HG03103 (cell line): ENCODE data around the gene NPRL2.
A peak's percentile ranks its signal among the peaks of the same experiment; 100 is the strongest.
"Not testable (repeated sequence)": the region's sequence is repeated elsewhere in the genome, so short reads cannot be mapped to it uniquely, and the experiment has no call there.

ENCODE experiments used
- ATAC-seq: cut with Tn5 transposase; IDR thresholded peaks from one replicate; pipeline ENCODE4 v1.9.1; 2021; ENCODE audit warnings: low read depth; ENCODE audit not compliant: unreplicated experiment

Gene NPRL2

DNA sequence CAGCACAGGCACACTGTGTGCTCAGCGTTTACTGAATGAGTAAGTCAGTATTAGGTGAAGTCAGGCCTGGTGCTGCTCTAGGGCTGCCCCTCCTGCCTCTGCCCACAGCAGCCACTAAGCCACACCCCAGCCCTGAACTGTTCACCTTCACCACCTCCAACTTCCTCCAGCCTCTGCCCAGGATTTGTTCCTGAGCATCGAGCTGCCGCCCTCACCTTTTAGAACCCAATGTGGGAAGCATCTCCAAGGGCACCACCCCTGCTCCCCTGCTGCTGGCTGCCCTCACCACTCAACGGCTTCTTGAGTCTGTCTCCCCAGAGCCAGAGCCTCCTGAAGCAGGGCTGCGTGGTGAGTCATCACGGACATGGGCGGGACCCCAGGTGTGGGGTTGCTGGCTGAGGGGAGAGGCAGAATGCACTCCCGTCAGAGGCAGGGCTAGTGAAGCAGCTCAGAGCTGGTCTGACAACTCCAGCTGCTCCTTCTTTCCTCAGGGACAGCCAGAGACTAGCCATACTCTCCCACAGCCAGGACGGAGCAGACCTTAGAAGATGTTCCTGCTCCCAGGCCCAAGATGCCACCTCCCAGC is 33.8 kb downstream of the NPRL2 start:
- ATAC-seq, result no peak

GRCh38 chr3:50314816-50315215 is 35.8 kb downstream of the NPRL2 start:
- no peak for ATAC-seq

- ATAC-seq, result no peak
These were observed 36.2 kb downstream of the NPRL2 start for GRCh38 chr3:50314342-50314741.

DNA sequence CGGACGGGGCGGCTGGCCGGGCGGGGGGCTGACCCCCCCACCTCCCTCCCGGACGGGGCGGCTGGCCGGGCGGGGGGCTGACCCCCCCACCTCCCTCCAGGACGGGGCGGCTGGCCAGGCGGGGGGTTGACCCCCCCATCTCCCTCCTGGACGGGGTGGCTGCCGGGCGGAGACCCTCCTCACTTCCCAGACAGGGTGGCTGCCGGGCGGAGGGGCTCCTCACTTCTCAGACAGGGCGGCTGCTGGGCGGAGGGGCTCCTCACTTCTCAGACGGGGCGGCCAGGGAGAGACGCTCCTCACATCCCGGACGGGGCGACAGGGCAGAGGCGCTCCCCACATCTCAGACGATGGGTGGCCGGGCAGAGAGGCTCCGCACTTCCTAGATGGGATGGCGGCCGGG is 38.5 kb downstream of the NPRL2 start:
- ATAC-seq, result not testable (repeated sequence)

- no peak for ATAC-seq
These were observed 46.0 kb downstream of the NPRL2 start for GRCh38 chr3:50304601-50305000.

DNA sequence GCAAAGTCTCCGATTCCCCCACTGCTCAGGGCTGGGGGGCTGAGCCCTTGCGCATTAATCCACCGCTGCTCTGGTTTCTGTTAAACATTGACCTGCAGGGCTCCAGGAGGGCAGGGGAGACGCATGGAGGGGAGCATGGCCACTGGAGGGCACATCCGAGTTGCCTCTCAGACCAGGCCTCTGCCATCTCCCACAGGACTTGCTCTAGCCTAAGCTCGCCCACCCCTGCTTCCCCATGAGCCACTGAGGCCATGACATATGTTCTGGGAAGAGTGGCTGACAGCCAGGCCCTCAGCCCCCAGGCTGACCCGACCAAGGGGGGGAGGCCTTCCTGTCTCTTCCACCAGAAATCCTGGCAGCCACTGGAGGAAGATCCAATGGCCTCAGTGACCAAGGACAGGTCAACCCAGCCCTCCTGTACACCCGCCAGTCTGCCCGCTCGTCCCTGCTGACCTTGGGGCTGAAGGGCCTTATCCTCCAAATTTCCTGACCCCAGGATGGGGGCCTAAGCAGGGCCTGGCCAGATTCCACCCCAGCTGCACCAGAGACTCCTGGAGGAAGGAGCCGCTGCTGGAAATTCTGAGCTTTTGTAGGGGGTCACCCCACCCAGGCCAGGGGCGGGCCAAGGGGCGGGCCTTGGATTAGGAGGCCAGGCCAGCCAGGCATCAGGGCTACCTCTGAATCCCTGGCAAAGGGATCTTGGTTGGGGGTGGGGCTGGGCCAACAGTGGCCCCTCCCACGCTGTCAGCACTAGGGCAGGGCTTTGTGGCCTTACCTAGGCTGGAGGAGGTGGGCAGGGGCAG is 47.4 kb downstream of the NPRL2 start, which contains the start of gene HYAL1:
TSS of gene HYAL1 (minus strand) at position 562 of the 803 bp plus-strand sequence. CDS start 618 bp downstream, outside the sequence.
- no peak for ATAC-seq

DNA sequence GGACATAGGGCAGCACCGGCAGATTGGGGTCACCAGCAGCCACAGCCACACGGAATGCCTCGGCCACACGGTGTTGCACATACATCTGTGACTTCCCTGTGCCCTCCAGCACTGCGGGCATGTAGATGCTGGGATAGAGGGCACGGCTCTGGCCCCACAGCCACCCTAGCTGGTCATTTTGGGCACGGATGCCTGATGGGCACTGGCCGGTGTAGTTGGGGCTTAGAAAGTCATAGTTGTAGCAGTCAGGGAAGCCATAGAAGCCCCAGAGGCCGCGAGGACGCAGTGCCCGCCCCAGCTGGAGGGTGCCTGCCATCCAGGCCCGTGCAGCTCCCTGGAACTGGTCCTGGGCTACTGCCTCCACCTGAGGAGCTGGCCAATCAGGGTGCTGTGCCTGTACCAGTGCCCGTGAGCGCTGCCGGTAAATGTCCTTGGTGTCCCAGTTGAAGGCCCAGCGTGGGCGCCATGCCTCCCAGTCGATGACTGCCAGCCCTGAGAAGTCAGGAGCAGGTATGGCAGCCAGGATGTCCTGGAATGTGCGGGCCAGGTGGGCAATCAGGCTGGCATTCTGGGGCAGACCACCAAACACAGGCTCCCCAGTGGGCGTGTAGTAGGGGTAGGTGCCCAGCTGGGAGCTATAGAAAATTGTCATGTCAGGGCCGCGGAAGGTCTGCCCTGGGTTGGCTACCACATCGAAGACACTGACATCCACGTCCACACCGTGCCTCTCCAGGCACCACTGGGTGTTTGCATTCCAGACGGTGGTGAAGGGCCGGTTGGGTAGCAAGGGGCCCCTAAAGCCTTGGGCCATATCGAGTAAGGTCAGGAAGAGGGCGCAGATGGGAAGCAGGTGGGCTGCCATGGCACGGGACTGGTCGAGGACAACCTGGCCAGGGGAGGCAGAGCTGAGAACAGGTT is 48.2 kb downstream of the NPRL2 start:
- ATAC-seq, result no peak

- ATAC-seq, result no peak
These were observed 49.8 kb downstream of the NPRL2 start for GRCh38 chr3:50300681-50301254.

DNA sequence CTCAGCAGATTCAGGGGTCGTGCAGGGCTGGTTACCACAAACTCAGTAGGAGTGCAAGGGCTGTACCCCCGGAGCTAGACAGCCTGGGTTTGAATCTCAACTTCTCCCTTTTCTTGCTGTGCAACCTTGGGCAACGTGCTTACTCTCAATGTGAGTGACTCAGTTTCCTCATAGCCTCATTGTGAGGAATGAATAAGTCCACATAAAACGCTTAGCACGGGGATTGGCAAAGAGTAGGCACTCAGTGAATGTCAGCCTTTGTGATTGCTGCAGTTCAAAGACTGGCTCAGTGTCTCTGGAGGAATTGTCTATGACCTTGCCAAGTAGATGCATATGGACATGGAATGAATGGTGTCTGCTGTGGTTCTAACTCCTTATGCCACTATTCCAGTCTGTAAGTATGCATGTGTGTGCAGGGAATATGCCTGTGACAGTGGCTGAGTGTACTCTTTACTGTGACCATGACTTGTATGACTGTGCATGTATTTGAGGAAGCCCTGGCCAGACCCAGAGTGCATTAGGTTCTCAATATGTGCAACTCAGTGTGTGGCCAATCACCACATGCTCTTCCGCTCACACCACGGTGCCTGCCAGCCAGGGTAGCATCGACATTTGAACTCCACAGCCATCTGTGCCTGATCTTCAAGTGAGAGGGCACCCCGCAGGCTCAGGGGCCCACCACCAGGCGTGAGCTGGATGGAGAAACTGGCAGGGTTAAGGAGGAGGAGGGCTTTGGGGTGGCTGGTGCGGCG is 50.5 kb downstream of the NPRL2 start:
- no peak for ATAC-seq

DNA sequence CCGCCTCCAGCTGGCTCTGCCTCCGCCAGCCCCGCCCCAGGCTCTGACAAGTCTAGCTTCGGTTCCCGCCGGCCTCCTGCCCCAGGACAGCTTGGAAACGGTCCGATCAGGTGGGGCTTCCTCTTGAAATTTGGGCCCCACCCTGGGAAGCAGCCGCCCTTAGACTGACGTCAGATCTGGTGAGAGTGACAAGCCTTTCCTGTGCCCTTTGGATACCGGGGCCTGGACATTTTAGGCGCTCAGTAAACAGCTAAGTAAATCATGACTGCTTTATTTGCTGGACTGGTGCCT is 51.0 kb downstream of the NPRL2 start:
- ATAC-seq, result no peak

DNA sequence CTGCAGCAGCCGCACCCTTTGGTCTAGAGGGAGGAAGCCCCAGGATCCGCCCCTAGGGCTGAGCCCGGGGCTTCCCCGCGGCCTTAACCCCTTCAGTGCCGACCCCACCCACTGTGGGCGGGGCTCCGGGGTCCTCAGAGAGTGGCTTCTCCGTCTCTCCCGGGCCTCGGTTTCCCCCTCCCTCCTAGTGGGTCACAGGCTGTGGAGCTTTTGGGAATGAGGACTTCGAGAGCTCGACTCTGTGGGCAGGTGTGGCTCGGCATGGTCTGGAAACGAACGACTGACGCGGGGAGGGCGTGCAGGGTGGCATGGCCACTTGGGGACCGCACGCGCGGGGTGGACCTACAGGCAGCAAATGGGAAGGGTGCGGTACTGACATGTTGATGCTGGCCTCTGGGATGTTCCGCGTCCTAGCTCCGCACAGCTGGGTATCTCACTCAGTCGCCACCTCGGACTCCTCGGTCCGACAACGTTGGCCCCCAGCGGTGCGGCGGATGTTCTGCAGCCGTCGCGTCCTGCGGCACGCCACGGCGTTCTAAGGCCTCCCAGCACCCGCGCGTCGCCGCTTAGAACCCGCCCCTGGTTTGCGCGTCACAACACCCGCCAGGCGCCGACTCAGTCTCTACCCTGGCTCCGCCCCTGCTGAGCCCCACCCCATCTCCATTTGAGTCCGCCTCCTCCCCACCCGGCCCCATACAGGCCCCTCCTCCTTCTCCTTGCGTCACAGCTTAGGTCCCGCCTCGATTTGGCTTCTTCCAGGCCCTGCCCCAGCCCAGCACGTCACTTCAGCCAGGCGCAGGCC is 51.5 kb downstream of the NPRL2 start, which contains the start of the genes HYAL3 and NAA80:
TSS of gene HYAL3 (minus strand) at position 570 of the 802 bp plus-strand sequence. CDS start 3,803 bp downstream, outside the sequence.
TSS of gene NAA80 (minus strand) at position 570 of the 802 bp plus-strand sequence. CDS start 1,942 bp downstream, outside the sequence.
- ATAC-seq, result peak; percentile 73

DNA sequence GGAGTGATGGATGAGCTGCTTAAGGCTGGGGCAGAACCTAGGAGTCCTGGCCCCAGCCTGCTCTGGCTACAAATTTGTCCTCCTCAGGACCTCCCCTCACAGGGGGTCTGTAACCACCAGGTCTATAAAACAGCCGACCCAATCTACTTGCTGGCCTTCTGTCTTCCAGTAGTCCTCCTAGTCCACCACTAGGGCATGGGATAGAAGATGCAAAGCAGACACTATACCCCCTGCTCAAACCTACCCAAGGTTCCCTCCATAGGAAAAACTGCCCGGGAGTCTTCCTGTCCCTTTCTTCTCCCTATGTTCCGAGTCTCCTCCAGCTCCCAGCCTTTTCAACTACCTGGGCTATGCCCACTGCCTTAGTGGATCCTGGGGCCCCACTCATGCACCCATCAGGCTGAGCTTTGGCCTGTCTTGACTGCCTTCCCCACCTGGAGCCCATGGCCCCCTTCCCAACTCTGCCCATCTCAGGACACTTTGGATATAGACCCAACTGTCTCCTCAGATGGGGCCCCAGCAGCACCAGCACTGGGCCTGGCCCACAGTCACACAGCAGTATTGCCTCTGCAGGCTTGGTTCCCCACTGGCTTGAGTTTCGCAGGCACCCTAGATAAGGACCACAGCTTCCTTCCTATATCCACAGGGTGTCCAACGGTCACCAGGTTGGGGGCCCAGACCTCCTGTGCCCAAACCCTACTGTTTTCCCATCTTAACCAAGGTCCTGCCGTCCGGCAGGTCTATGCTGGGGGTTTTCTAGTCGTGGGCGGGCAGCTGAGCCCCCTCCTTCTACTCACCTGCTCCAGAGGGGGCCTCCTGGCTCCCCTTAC is 52.5 kb downstream of the NPRL2 start:
- ATAC-seq, result no peak

DNA sequence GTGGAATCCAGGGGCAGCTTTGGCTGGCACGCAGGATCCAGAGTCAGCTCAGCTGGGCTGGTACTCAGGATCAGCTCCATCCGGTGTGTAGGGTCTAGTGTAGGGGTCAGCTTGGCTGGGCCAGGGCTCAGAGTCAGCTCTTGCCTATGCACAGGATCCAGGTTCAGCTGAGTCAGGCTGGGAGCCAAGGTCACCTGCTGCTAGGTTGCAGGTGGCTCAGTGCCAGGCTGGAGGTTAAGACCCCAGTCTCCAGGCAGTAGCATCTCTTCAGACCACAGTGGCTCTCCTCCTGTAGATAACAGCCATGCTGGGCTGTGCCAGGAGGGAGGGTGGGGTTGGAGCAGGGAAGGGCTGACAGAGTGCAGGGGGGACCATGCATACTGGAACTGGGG is 53.2 kb downstream of the NPRL2 start:
- ATAC-seq, result no peak
